ENCODE results near the gene FLNA. TPM values are rescaled to one million over a fixed set of nuclear protein-coding genes. Genes with fewer than 3 reads are reported as not detected.

FLNA gene
- polyA plus RNA-seq, 1 donor from 2014 or later: 84.9 TPM

GRCh38 chrX:154419688-154420401 lies 45.4 kb upstream of the FLNA start:
- Histone ChIP-seq H3K4me3 (ENCODE audit: low read length) (no peak overlapping the region), H2AFZ (ENCODE audit: low read depth, low read length) (no peak overlapping the region), H4K20me1 (ENCODE audit: insufficient read depth) (no peaks in the 10 kb centered on the region), H3K4me2 (ENCODE audit: low read length) (no peak overlapping the region), H3F3A (ENCODE audit: insufficient read depth, low read length, poor library complexity, severe bottlenecking) (no peaks in the 10 kb centered on the region), H3K36me3 (ENCODE audit: insufficient read depth, low read length) (no peaks in the 10 kb centered on the region), H3K9ac (ENCODE audit: low read length) (no peak overlapping the region), H3K79me2 (replicated peaks; ENCODE audit: insufficient read depth, low read length) (no peaks in the 10 kb centered on the region), H3K27ac (ENCODE audit: low read length) (no peak overlapping the region), H3K9me2 (ENCODE audit: insufficient read depth, low read length) (no peaks in the 10 kb centered on the region), H3K9me3 (ENCODE audit: low read length) (no peaks in the 10 kb centered on the region), H3K27me3 (ENCODE audit: insufficient read depth, low read depth, low read length) (no peaks in the 10 kb centered on the region)
- no peak for TF ChIP-seq TAF1 (IDR thresholded peaks at IDR 0.05; ENCODE audit: low read depth)
- TF ChIP-seq RAD21 (conservative IDR thresholded peaks at IDR 0.05): no peak
- no peak for TF ChIP-seq EP300 (conservative IDR thresholded peaks at IDR 0.05; ENCODE audit: poor library complexity, severe bottlenecking)
- TF ChIP-seq CTCF (IDR thresholded peaks at IDR 0.05; ENCODE audit: poor library complexity, severe bottlenecking): no peak
- TF ChIP-seq SMC3 (conservative IDR thresholded peaks at IDR 0.05; ENCODE audit: poor library complexity): no peak
- no peak for TF ChIP-seq EZH2 (IDR thresholded peaks at IDR 0.05; ENCODE audit: borderline replicate concordance, insufficient read depth, low read length, poor library complexity, severe bottlenecking)
- TF ChIP-seq POLR2AphosphoS5 (IDR thresholded peaks at IDR 0.05): no peak
- TF ChIP-seq MXI1 (conservative IDR thresholded peaks at IDR 0.05; ENCODE audit: poor library complexity, severe bottlenecking): no peak
- no peak for TF ChIP-seq REST (IDR thresholded peaks at IDR 0.05; ENCODE audit: borderline replicate concordance)

GRCh38 chrX:154419189-154419588 lies 44.8 kb upstream of the FLNA start:
- Histone ChIP-seq H3K4me2 (ENCODE audit: low read length) (no peak overlapping the region), H3K79me2 (replicated peaks; ENCODE audit: insufficient read depth, low read length) (no peaks in the 10 kb centered on the region), H3K27me3 (ENCODE audit: insufficient read depth, low read depth, low read length) (no peaks in the 10 kb centered on the region), H3K27ac (ENCODE audit: low read length) (no peak overlapping the region), H3F3A (ENCODE audit: insufficient read depth, low read length, poor library complexity, severe bottlenecking) (no peaks in the 10 kb centered on the region), H2AFZ (ENCODE audit: low read depth, low read length) (no peak overlapping the region), H3K4me3 (ENCODE audit: low read length) (no peak overlapping the region), H3K9me3 (ENCODE audit: low read length) (no peaks in the 10 kb centered on the region), H3K9me2 (ENCODE audit: insufficient read depth, low read length) (no peaks in the 10 kb centered on the region), H3K9ac (ENCODE audit: low read length) (no peak overlapping the region), H4K20me1 (ENCODE audit: insufficient read depth) (no peaks in the 10 kb centered on the region), H3K36me3 (ENCODE audit: insufficient read depth, low read length) (no peaks in the 10 kb centered on the region)
- no peak for TF ChIP-seq CTCF (IDR thresholded peaks at IDR 0.05; ENCODE audit: poor library complexity, severe bottlenecking)
- no peak for TF ChIP-seq MXI1 (conservative IDR thresholded peaks at IDR 0.05; ENCODE audit: poor library complexity, severe bottlenecking)
- TF ChIP-seq REST (IDR thresholded peaks at IDR 0.05; ENCODE audit: borderline replicate concordance): no peak
- no peak for TF ChIP-seq SMC3 (conservative IDR thresholded peaks at IDR 0.05; ENCODE audit: poor library complexity)
- TF ChIP-seq POLR2AphosphoS5 (IDR thresholded peaks at IDR 0.05): no peak
- no peak for TF ChIP-seq EZH2 (IDR thresholded peaks at IDR 0.05; ENCODE audit: borderline replicate concordance, insufficient read depth, low read length, poor library complexity, severe bottlenecking)
- TF ChIP-seq RAD21 (conservative IDR thresholded peaks at IDR 0.05): no peak
- no peak for TF ChIP-seq TAF1 (IDR thresholded peaks at IDR 0.05; ENCODE audit: low read depth)
- TF ChIP-seq EP300 (conservative IDR thresholded peaks at IDR 0.05; ENCODE audit: poor library complexity, severe bottlenecking): no peak

All from neural cell (in vitro differentiated cells).